PC-9 (cell line): ENCODE data around the gene KLC3. TPM values are rescaled to one million over a fixed set of nuclear protein-coding genes. Genes with fewer than 3 reads are reported as not detected.

Source experiments
- BruUV-seq: library from RNA; stranded (reverse); fragments of 400-500 nt; replicated peaks from 2 replicates; lab custom pipeline; 2021; lab: Mats Ljungman, UMichigan
- CTCF ChIA-PET: fragments of 300-600 bp; sonication (Branson Sonifier 250); formaldehyde crosslinking; loops from one replicate; lab custom pipeline; 2022; ENCODE audit warnings: antibody characterized with exemption; lab: Charles Lee
- POLR2A ChIA-PET: fragments of 300-600 bp; sonication (Branson Sonifier 250); formaldehyde crosslinking; loops from one replicate; lab custom pipeline; 2022; ENCODE audit warnings: antibody characterized with exemption; ENCODE audit not compliant: unreplicated experiment; lab: Charles Lee
- DNase-seq, 2 experiments: peaks; one replicate each; pipeline versions ENCODE4 v3.0.0 to v3.0.0-alpha.2; 2015 to 2022; ENCODE audit warnings: mixed read lengths in 1 of 2
- H2AFZ ChIP-seq: fragments of 200-600 bp; sonication (generic); 2 replicates; pipeline ENCODE4 v1.8.1; 2017; ENCODE audit warnings: antibody characterized with exemption
- H3F3A ChIP-seq: fragments of 200-600 bp; sonication (generic); 2 replicates; pipeline ENCODE4 v1.8.1; 2017; ENCODE audit warnings: antibody characterized with exemption, mild to moderate bottlenecking, low read depth; ENCODE audit not compliant: insufficient read depth
- H3K27ac ChIP-seq: fragments of 200-600 bp; sonication (generic); 2 replicates; pipeline ENCODE4 v1.6.1; 2016; ENCODE audit warnings: mixed run types
- H3K27me3 ChIP-seq: fragments of 200-600 bp; sonication (generic); 2 replicates; pipeline ENCODE4 v1.6.1; 2016; ENCODE audit warnings: low read depth, mixed run types; ENCODE audit not compliant: insufficient read depth
- H3K36me3 ChIP-seq: fragments of 200-600 bp; sonication (generic); 2 replicates; pipeline ENCODE4 v1.6.1; 2016; ENCODE audit warnings: low read depth, mixed run types
- H3K4me1 ChIP-seq: fragments of 200-600 bp; sonication (generic); replicated peaks from 2 replicates; pipeline ENCODE4 v1.6.1; 2016; ENCODE audit warnings: mixed run types; ENCODE audit not compliant: insufficient read depth
- H3K4me2 ChIP-seq: fragments of 200-600 bp; sonication (generic); 2 replicates; pipeline ENCODE4 v1.6.1; 2017; ENCODE audit warnings: mixed run types
- H3K4me3 ChIP-seq: fragments of 200-600 bp; sonication (generic); 2 replicates; pipeline ENCODE4 v1.6.1; 2016; ENCODE audit warnings: mixed run types
- H3K79me2 ChIP-seq: fragments of 200-600 bp; sonication (generic); 2 replicates; pipeline ENCODE4 v1.6.1; 2017; ENCODE audit warnings: low read depth, mixed run types
- H3K9me2 ChIP-seq: fragments of 200-600 bp; sonication (generic); 2 replicates; pipeline ENCODE4 v1.8.1; 2017; ENCODE audit warnings: mild to moderate bottlenecking; ENCODE audit not compliant: insufficient read depth
- H3K9me3 ChIP-seq: fragments of 200-600 bp; sonication (generic); 2 replicates; pipeline ENCODE4 v1.8.1; 2016; ENCODE audit warnings: low read depth; ENCODE audit not compliant: insufficient read depth
- H4K20me1 ChIP-seq: fragments of 200-600 bp; sonication (generic); 2 replicates; pipeline ENCODE4 v1.8.1; 2017; ENCODE audit not compliant: insufficient read depth
- CTCF ChIP-seq: fragments of 200-600 bp; sonication (generic); conservative IDR thresholded peaks from 2 replicates; pipeline ENCODE4 v1.6.1; 2017; ENCODE audit warnings: mixed run types, antibody characterized with exemption, mild to moderate bottlenecking, moderate library complexity
- EZH2 ChIP-seq: fragments of 200-600 bp; sonication (generic); IDR thresholded peaks from 2 replicates; pipeline ENCODE4 v1.8.0; 2017; ENCODE audit warnings: antibody characterized with exemption, low read depth
- intact Hi-C: fragments of 100-400 bp; cut with micrococcal nuclease; formaldehyde crosslinking; loops from one replicate; pipeline ENCODE4 v1.10.0; 2022; ENCODE audit not compliant: unreplicated experiment
- total RNA-seq: library from RNA; stranded (reverse); gene quantifications from 2 replicates; pipeline ENCODE4 v1.2.3, GENCODE V29; 2021

The KLC3 gene
- total RNA-seq, 1 experiment from 2014 or later: 20.6 TPM

DNA sequence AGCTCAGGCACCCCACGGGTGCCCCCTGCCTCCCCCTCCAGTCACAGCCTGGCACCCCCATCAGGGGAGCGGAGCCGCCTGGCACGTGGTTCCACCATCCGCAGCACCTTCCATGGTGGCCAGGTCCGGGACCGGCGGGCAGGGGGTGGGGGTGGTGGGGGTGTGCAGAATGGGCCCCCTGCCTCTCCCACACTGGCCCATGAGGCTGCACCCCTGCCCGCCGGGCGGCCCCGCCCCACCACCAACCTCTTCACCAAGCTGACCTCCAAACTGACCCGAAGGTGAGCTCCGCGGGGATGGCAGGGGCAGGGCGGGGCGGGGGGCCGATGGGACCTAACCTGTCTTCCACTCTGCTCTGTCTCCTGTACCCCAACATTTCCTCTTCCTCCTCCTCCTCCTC, 42.9 kb upstream of the KLC3 start:
- Histone ChIP-seq H3K27ac (no peak overlapping the region), H3K9me2 (no peaks in the 10 kb centered on the region), H3F3A (peaks cover 6% of the 10 kb centered on the region), H3K4me2 (no peak overlapping the region), H3K4me1 (no peaks in the 10 kb centered on the region), H2AFZ (no peak overlapping the region), H3K4me3 (no peak overlapping the region), H3K9me3 (no peaks in the 10 kb centered on the region), H4K20me1 (no peaks in the 10 kb centered on the region), H3K36me3 (no peaks in the 10 kb centered on the region), H3K79me2 (no peaks in the 10 kb centered on the region), H3K27me3 (no peaks in the 10 kb centered on the region)
- DNase-seq: no peak
- intact Hi-C loops: no loop called here
- ChIA-PET POLR2A (no interaction called here), CTCF (no interaction called here)
- no TSS peak for BruUV-seq
- no peak for TF ChIP-seq EZH2
- no peak for TF ChIP-seq CTCF

DNA sequence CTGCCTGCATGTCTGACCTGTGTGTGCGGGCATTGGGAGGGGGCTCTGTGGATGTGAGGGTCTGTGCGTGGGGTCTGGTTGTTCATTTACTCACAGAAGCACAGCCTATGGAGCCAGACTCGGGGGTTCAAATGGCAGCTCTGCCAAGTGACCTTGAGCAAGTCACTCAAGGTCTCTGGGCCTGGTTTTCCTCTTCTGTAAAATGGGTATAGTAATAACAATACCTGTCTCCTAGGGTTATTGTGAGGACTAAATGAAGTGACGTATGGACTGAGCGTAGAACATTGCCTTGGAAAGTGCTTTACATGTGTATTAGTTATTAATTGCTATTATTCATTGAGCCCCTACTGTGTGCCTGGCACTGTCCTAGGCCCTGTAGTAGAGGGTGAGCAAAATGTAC, 42.3 kb upstream of the KLC3 start:
- CTCF ChIA-PET: interaction anchor here (0.6 kb wide), 1 partner anchor 655 kb away, joined by 5 read pairs; no protein-coding TSS in a partner anchor
- H3K27me3 ChIP-seq: no peaks in the 10 kb centered on the region
- H3K4me3 ChIP-seq: no peak overlapping the region
- H3K4me1 ChIP-seq: no peaks in the 10 kb centered on the region
- H3K9me2 ChIP-seq: no peaks in the 10 kb centered on the region
- no peak overlapping the region for H2AFZ ChIP-seq
- intact Hi-C loops: no loop called here
- H3K9me3 ChIP-seq: no peaks in the 10 kb centered on the region
- no TSS peak for BruUV-seq
- no peak for DNase-seq
- no peaks in the 10 kb centered on the region for H3K79me2 ChIP-seq
- no peaks in the 10 kb centered on the region for H3K36me3 ChIP-seq
- POLR2A ChIA-PET: no interaction called here
- H3F3A ChIP-seq: peaks cover 6% of the 10 kb centered on the region
- H4K20me1 ChIP-seq: no peaks in the 10 kb centered on the region
- TF ChIP-seq CTCF (no peak), EZH2 (no peak)
- H3K4me2 ChIP-seq: no peak overlapping the region
- H3K27ac ChIP-seq: no peak overlapping the region

- no peak for DNase-seq
- ChIA-PET POLR2A (no interaction called here), CTCF (no interaction called here)
- intact Hi-C loops: no loop called here
- H3K36me3 ChIP-seq: no peaks in the 10 kb centered on the region
- peaks cover 6% of the 10 kb centered on the region for H3F3A ChIP-seq
- H3K27me3 ChIP-seq: no peaks in the 10 kb centered on the region
- no peaks in the 10 kb centered on the region for H3K4me1 ChIP-seq
- TF ChIP-seq EZH2: no peak
- TF ChIP-seq CTCF: no peak
- no TSS peak for BruUV-seq
- no peaks in the 10 kb centered on the region for H3K79me2 ChIP-seq
- H3K9me2 ChIP-seq: no peaks in the 10 kb centered on the region
- H3K4me2 ChIP-seq: no peak overlapping the region
- H3K9me3 ChIP-seq: no peaks in the 10 kb centered on the region
- H3K27ac ChIP-seq: no peak overlapping the region
- H2AFZ ChIP-seq: no peak overlapping the region
- no peaks in the 10 kb centered on the region for H4K20me1 ChIP-seq
- H3K4me3 ChIP-seq: no peak overlapping the region
Observed at GRCh38 chr19:45299719-45300118, 40.8 kb upstream of the KLC3 start.
